ENCODE results near the gene HSD17B11.
"Not testable (repeated sequence)": the region's sequence is repeated elsewhere in the genome, so short reads cannot be mapped to it uniquely, and the experiment has no call there.

Gene HSD17B11, protein sequence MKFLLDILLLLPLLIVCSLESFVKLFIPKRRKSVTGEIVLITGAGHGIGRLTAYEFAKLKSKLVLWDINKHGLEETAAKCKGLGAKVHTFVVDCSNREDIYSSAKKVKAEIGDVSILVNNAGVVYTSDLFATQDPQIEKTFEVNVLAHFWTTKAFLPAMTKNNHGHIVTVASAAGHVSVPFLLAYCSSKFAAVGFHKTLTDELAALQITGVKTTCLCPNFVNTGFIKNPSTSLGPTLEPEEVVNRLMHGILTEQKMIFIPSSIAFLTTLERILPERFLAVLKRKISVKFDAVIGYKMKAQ

DNA sequence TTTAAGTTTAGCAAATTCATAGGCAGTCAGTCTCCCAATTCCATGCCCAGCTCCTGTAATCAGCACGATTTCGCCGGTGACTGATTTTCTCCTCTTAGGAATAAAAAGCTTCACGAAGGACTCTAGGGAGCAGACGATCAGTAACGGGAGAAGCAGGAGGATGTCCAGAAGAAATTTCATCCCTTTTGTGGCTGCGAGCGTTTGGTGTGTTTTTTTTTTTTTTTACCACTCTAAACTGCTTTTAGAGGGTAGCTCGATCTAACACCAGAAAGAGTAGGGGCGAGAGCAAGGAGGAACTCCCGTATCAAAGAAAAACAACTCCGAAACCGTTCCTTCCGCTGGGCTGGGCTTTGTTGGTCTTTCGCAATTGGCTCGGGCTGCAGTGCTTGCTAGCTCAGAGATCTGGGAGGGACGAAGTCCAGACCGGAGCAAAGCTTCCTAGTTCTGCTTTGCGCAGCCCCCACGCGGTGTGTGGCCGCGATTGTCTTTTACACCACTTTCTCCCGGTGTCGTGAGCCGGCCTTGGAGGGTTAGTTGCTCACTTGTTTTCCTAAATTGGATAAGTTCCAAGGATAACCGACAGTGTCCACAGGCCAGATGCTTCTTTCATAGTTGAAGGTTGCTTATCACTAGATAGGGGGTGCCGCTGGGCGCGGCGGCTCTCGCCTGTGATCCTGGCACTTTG is at the start of gene HSD17B11:
Gene HSD17B11 (minus strand): TSS at position 298 of the 685 bp plus-strand sequence. CDS start 118 bp downstream, at position 180.
- DNase-seq (ENCODE audit: low read depth in 2 of 2): peak; percentile 53 to 64

DNA sequence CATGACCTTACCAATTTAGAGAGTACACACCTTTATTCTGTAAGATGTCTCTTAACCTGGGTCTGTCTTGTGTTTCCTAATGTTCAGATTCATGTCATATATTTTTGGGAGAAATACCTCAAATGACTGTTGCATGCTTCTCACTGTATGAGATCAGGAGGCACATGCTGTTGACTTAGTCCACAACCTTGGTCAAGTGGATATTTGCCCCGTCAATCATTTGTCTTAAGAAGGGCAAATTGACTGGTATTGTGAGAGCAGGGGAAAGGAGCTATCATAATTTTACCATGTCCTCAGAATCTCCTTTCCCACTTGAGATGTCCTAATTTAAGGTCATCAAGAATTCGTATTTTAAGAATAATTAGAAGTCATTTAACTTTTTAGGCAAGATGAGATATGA is 42.4 kb upstream of the HSD17B11 start:
- DNase-seq (ENCODE audit: low read depth in 2 of 2): no peak

- no peak for DNase-seq (ENCODE audit: low read depth in 2 of 2)
These were observed 39.0 kb upstream of the HSD17B11 start for GRCh38 chr4:87430038-87430437.

- no peak for DNase-seq (ENCODE audit: low read depth in 2 of 2)
These were observed 38.0 kb upstream of the HSD17B11 start for GRCh38 chr4:87428979-87429378.

DNA sequence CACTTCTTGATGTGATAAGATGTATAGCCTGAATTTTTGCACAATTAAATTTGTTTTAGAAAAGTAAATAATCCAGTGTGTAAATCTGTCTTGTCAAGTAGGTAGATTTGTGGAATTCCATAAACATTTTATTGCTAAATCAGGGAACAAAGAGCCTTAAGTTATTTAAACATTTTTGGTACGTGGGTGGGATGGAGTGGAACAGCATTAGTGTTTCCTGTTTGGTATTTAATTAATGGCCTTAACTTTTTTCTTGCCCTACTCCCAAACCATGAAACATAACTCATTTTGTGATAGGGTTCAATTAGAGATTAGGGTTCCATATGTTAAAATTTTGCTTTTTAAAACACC is 36.5 kb upstream of the HSD17B11 start:
- no peak for DNase-seq (ENCODE audit: low read depth in 2 of 2)

DNA sequence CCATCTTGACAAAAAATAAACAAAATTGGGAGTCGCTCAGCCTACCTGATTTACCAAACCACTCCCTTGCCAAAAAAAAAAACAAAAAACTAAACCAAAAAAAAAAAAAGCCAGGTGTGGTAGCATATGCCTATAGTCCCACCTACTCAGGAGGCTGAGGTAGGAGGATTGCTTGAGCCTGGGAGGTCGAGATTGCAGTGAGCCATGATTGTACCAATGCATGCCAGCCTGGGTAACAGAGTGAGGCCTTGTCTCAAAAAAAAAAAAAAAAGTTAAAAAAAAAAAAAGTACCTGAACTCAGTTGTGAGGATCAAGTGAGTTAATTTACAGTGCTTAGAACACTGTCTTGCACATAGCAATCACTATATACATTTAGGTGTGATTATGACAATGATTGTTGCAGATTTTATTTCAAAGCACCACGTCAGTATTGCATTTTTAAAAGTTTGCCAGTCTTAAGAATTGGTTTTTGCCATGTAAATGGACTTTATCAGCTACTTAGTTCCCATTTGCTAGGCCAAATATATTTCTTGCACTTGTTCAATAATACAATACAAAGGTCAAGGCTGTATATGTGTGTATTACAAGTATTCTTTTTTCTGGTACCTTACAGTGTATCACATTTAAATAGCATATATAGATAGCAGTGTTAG is 36.0 kb upstream of the HSD17B11 start:
- DNase-seq (ENCODE audit: low read depth in 2 of 2): no peak

- DNase-seq (ENCODE audit: low read depth in 2 of 2): no peak
These were observed 34.7 kb upstream of the HSD17B11 start for GRCh38 chr4:87425711-87426110.

- DNase-seq (ENCODE audit: low read depth in 2 of 2): not testable (repeated sequence)
These were observed 33.1 kb upstream of the HSD17B11 start for GRCh38 chr4:87424099-87424543.

DNA sequence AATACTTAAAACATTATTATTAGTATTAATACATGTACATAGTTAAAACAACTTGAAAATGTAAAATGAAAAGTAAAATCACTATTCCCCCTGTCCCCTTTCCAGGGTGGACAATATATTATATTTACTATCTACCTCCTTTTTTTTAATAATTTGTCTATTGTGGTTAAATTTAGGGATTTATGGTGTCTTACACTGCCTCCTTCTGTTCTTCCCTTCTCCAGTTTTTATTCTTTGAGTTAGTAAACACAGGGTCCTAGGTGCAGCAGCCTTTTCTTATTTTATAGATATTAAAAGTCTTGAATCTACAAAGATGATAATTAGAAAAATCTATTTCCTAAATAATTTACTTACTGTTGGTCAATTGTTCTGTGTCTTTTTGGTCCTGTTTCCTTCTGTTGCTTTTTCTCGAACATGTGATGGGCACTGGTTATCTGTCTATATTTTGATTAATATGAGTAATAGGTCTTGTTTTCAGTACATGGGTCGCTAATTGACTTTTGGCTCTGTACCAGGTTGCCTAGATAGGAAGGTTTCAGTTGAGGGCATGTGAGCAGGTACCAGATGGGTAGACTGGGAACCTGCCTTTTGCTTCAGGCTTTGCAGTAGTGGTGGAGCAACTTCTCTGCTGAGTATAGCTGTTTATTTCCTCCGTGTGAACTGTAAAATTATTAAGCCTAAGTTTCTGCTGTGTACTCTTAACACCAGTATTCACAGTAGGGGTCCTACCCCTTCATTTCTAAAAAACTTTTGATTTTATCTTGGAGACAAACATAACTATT is 32.5 kb upstream of the HSD17B11 start:
- no peak for DNase-seq (ENCODE audit: low read depth in 2 of 2)

DNA sequence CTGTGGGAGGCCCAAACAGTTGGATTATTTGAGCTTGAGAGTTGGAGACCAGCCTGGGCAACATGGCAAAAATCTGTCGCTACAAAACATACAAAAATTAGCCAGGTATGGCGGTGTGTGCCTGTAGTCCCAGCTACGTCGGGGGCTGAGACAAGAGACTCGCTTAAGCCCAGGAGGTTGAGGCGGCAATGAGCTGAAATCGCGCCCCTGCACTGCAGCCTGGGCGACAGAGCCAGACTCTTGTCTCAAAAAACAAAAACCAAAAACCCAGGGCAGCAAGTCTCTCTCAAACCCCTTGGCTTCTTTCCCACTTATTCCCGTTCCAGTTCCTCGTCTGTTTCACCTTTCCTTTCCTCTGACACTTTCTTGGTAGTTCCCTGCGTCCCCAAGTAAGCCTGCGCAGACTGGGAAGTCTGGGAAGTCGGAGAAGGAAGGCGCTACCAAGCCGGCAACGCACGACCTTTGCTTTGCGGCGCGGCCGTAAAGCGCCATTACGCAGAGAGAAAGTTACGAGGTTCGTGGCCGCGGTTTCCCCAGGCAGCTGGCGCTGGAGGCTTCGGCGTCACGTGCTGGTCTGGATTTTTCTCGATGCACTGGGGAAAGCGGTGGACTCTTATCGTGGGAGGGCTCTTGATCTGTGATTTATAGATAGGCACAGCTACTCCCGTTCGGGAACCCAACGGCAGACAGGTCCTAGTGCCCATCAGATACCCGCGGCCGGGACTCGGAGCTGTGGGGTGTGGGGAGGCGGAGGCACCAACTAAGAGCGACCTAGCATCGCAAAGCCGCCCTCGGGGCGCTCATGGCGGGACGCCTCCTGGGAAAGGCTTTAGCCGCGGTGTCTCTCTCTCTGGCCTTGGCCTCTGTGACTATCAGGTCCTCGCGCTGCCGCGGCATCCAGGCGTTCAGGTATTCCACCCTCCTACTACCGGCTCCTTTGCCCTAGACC is 31.4 kb upstream of the HSD17B11 start, which contains the start of gene NUDT9:
Gene NUDT9 (plus strand): TSS at position 470 of the 949 bp plus-strand sequence. CDS start 333 bp downstream, at position 803.
- peak; percentile 72 to 75 for DNase-seq (ENCODE audit: low read depth in 2 of 2)

GRCh38 chr4:87420276-87420830 is 29.4 kb upstream of the HSD17B11 start:
- no peak for DNase-seq (ENCODE audit: low read depth in 2 of 2)

GRCh38 chr4:87419578-87420249 is 28.7 kb upstream of the HSD17B11 start:
- no peak for DNase-seq (ENCODE audit: low read depth in 2 of 2)

DNA sequence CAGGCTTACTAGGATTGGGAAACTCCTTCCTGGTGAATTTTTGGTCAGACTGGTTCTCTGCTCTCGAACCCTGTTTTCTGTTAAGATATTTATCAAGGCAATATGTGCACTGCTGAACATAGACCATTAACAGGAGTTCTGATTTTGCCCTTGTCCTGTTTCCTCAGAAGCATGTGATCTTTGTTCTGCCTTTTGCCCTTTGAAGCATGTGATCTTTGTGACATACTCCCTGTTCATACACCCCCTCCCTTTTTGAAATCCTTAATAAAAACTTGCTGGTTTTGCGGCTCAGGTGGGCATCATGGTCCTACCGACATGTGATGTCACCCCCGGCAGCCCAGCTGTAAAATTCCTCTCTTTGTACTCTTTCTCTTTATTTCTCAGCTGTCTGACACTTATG is 27.4 kb upstream of the HSD17B11 start:
- DNase-seq (ENCODE audit: low read depth in 2 of 2): not testable (repeated sequence)

DNA sequence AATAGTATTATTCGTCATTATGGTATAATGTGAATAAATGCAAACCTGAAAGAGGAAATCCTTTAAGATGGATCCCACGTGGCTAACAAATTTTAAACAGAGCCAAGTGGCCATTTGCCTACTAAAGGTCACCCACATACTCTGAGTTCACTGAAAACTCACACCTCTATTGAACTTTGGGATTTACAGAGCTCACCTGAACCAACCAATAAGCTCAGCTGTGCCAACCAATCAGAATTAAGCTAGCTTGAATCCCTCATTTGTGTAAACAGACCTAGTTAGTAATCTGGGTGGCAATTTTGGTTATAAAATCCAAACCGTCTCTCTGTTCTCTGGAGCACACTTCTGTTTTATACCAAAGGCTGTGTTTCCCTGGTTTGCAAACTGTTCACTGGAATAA is 26.0 kb upstream of the HSD17B11 start:
- DNase-seq (ENCODE audit: low read depth in 2 of 2): no peak

GRCh38 chr4:87414816-87415215 is 23.8 kb upstream of the HSD17B11 start:
- no peak for DNase-seq (ENCODE audit: low read depth in 2 of 2)

DNA sequence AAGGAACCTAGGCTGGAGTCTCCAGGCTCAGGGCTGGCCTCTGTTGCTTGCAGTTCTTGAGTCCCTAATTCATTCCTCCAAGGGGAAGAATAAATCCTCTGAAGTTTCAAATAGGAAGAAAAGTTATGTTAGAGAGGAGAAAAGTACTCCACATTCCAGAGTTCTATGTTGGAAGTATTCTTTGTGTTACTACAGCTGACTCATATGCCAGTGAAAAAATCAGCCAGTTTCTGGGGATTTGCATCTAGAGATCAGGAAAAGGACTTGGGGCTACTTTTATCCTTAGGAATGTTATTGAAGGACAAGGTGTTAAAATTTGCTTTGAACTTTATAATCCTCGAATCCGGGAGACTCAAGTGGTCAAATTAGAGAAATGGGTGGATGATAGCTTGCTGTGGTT is 19.7 kb upstream of the HSD17B11 start:
- DNase-seq (ENCODE audit: low read depth in 2 of 2): no peak

DNA sequence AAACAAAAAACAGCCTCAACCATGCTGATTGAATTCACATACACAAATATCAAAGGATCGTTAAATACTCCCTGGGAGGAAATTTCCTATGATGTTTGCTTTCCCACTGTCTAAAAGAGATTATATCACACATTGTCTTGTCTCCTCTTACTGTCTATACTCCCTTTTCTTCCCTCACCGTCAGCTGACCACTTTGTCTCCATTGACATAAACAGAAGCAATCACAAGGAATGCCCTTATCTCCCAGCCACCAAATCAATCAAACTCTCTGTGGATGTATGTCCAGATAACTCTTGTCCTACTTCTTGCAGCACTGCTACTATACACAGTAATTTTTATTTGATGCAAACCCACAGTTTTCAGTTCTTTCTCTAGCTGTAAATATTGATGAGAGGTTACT is 19.2 kb upstream of the HSD17B11 start:
- no peak for DNase-seq (ENCODE audit: low read depth in 2 of 2)

- DNase-seq (ENCODE audit: low read depth in 2 of 2): no peak
These were observed 18.5 kb upstream of the HSD17B11 start for GRCh38 chr4:87409420-87409939.

DNA sequence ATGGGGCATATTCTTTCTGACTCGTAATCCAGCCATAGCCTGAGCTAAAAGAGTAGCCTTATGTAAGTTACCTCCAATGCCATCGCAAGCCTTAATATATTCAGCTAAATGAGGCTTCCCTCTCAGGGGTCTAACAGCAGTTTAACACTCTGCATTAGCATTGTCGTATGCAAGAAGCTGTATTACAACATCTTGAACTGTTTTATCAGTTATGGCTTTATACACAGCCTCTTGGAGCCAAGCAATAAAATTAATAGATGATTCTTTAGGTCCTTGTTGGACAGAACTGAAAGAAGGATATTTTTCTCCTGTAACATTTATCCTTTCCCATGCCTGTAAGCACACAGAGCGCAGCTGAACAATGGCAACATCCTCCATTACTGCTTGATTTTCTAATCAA is 15.9 kb upstream of the HSD17B11 start:
- not testable (repeated sequence) for DNase-seq (ENCODE audit: low read depth in 2 of 2)

- DNase-seq (ENCODE audit: low read depth in 2 of 2): no peak
These were observed 15.5 kb upstream of the HSD17B11 start for GRCh38 chr4:87406462-87406861.
